CD4-positive, alpha-beta T cell treated with Interleukin-2 at 100 ng/mL for 4 hours (primary cell): ENCODE results near the gene PDE6A.

ENCODE experiments used
- DNase-seq: peaks from one replicate; pipeline ENCODE4 v3.0.0-alpha.2; 2020; ENCODE audit warnings: low spot score

Gene PDE6A

GRCh38 chr5:149930749-149931574, 13.6 kb downstream of the PDE6A start:
- no peak for DNase-seq

- no peak for DNase-seq
Observed at GRCh38 chr5:149930043-149930748, 14.4 kb downstream of the PDE6A start.

- no peak for DNase-seq
Observed at GRCh38 chr5:149924486-149924885, 20.1 kb downstream of the PDE6A start.

GRCh38 chr5:149922950-149923349, 21.6 kb downstream of the PDE6A start:
- no peak for DNase-seq

GRCh38 chr5:149921597-149921996, 23.0 kb downstream of the PDE6A start:
- no peak for DNase-seq

- no peak for DNase-seq
Observed at GRCh38 chr5:149917073-149917676, 27.4 kb downstream of the PDE6A start.

- no peak for DNase-seq
Observed at GRCh38 chr5:149916334-149917072, 28.1 kb downstream of the PDE6A start.

GRCh38 chr5:149915392-149916260, 29.0 kb downstream of the PDE6A start:
- no peak for DNase-seq

GRCh38 chr5:149913436-149914419, 30.9 kb downstream of the PDE6A start:
- no peak for DNase-seq

- DNase-seq: no peak
Observed at GRCh38 chr5:149912226-149912871, 32.2 kb downstream of the PDE6A start.

GRCh38 chr5:149911031-149911430, 33.6 kb downstream of the PDE6A start:
- no peak for DNase-seq

GRCh38 chr5:149907828-149908227, 36.8 kb downstream of the PDE6A start:
- no peak for DNase-seq

GRCh38 chr5:149904977-149905376, 39.6 kb downstream of the PDE6A start:
- DNase-seq: no peak

GRCh38 chr5:149904293-149904886, 40.2 kb downstream of the PDE6A start:
- DNase-seq: no peak

GRCh38 chr5:149903404-149903803, 41.2 kb downstream of the PDE6A start:
- no peak for DNase-seq

- DNase-seq: no peak
Observed at GRCh38 chr5:149902177-149902576, 42.4 kb downstream of the PDE6A start.

- DNase-seq: no peak
Observed at GRCh38 chr5:149901511-149901910, 43.1 kb downstream of the PDE6A start.

GRCh38 chr5:149900390-149900789, 44.2 kb downstream of the PDE6A start:
- no peak for DNase-seq

- DNase-seq: no peak
Observed at GRCh38 chr5:149898811-149899210, 45.8 kb downstream of the PDE6A start.
